K562 (cell line): ENCODE data around the gene AVPR1B.

Source experiments
- CBX5 ChIP-seq: IDR thresholded peaks from 2 replicates; pipeline ENCODE4 v1.6.1; 2014; ENCODE audit warnings: low read depth, borderline replicate concordance
- CREM ChIP-seq: IDR thresholded peaks from 2 replicates; pipeline ENCODE4 v1.6.1; 2014; ENCODE audit warnings: antibody characterized with exemption, low read depth
- CTCF ChIP-seq, 3 experiments: IDR thresholded peaks in 2 of 3; conservative IDR thresholded peaks in 1 of 3; 2 replicates each; pipeline ENCODE4 v1.5.1; 2011 to 2012; ENCODE audit warnings: low read length in 3 of 3, mild to moderate bottlenecking in 3 of 3, control low read depth in 2 of 3, improper control_type of control experiment in 1 of 3, inconsistent platforms in 1 of 3, low read depth in 1 of 3, mixed read lengths in 1 of 3, moderate library complexity in 1 of 3; ENCODE audit not compliant: insufficient read depth in 2 of 3
- ELF1 ChIP-seq: fragments of 200-800 bp; sonication (Bioruptor generic); IDR thresholded peaks from 2 replicates; pipeline ENCODE4 v1.6.1; 2016; ENCODE audit warnings: missing genetic modification characterization, missing compliant biosample characterization
- PHF20 ChIP-seq: fragments of 450-650 bp; IDR thresholded peaks from 2 replicates; pipeline ENCODE4 v1.6.1; 2018; ENCODE audit not compliant: partially characterized antibody
- POLR2AphosphoS5 ChIP-seq: IDR thresholded peaks from 2 replicates; pipeline ENCODE4 v1.6.1; 2011; ENCODE audit warnings: mild to moderate bottlenecking, low read depth, low read length, moderate library complexity; ENCODE audit not compliant: control insufficient read depth, insufficient read depth
- THRA ChIP-seq: fragments of 450-650 bp; IDR thresholded peaks from 2 replicates; pipeline ENCODE4 v1.6.1; 2017; ENCODE audit warnings: mild to moderate bottlenecking, moderate library complexity
- ZNF12 ChIP-seq: sonication (generic); formaldehyde crosslinking; IDR thresholded peaks from 2 replicates; pipeline ENCODE4 v1.4.0; 2020; ENCODE audit warnings: mild to moderate bottlenecking, missing genetic modification reagents
- ZNF277 ChIP-seq: fragments of 250-450 bp; sonication (Bioruptor Pico); IDR thresholded peaks from 2 replicates; pipeline ENCODE4 v1.8.0; 2022; ENCODE audit warnings: inconsistent platforms, mild to moderate bottlenecking, moderate library complexity, borderline replicate concordance
- ZNF830 ChIP-seq: fragments of 250-450 bp; sonication (Bioruptor Pico); IDR thresholded peaks from 2 replicates; pipeline ENCODE4 v1.5.0; 2021; ENCODE audit warnings: mild to moderate bottlenecking
- TF ChIP-seq, protein P1 (sequence below): sonication (generic); formaldehyde crosslinking; IDR thresholded peaks from 2 replicates; pipeline ENCODE4 v1.9.0; 2022; ENCODE audit warnings: mild to moderate bottlenecking, missing genetic modification reagents

DNA sequence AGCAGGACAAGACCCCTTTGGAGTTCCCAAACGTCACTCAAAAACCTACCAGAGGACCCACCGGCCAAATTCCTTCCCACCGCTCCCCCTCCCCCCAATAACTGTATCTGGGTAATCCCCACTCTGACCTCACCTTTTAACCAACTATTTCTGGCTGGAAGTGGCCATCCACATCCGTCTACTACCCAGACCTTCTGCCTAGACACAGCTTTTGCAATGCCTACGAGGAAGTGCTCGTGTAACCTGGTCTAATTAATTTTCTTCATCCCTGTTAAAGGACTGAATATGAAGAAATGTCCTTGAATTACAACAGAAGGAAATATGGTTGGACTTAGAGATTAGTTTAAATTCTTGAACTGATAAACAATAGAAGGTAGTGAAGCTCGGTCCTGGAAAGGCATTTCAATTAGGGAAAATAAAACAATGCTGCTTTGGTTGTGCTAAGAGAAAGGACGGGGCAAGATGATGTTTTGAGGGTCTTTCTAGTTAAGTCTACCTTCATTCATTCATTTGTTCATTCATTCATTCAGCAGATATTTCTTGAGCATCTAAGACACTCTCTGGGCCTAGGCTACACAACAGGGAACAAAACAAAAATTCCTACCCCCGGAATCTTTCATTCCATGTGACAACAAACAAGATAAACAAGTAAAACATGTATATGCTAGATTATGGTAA is 18.8 kb downstream of the AVPR1B start:
- TF ChIP-seq ELF1 (tag) (no peak), CREM (no peak), ZNF277 (CRISPR knock-in tag) (no peak), THRA (no peak), POLR2AphosphoS5 (no peak), ZNF830 (CRISPR knock-in tag) (no peak), CTCF (IDR thresholded peaks at IDR 0.05 in 2 of 3, conservative IDR thresholded peaks at IDR 0.05 in 1 of 3; ENCODE audit: insufficient read depth in 2 of 3, low read depth in 1 of 3, low read length in 3 of 3) (no peak), ZNF12 (CRISPR knock-in tag) (no peak), CBX5 (no peak), PHF20 (no peak)
- TF ChIP-seq, protein P1, sequence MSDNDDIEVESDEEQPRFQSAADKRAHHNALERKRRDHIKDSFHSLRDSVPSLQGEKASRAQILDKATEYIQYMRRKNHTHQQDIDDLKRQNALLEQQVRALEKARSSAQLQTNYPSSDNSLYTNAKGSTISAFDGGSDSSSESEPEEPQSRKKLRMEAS (CRISPR knock-in tag) = no peak
